Dedifferentiated amniotic fluid mesenchymal stem cell (primary cell): ENCODE results near the gene PRCP.
"Not testable (repeated sequence)": the region's sequence is repeated elsewhere in the genome, so short reads cannot be mapped to it uniquely, and the experiment has no call there.

Source experiments
- DNase-seq: peaks from one replicate; pipeline ENCODE4 v3.0.0-alpha.2; 2016; ENCODE audit errors: extremely low spot score

Gene PRCP

GRCh38 chr11:82900277-82901164, at the start of gene PRCP:
PRCP (minus strand) TSS chr11:82900430; CDS start chr11:82900402, 28 bp downstream.
- peak; percentile 84 for DNase-seq

GRCh38 chr11:82949352-82949751, 49.1 kb upstream of the PRCP start:
- DNase-seq = no peak

GRCh38 chr11:82945682-82946081, 45.5 kb upstream of the PRCP start:
- no peak for DNase-seq

DNA sequence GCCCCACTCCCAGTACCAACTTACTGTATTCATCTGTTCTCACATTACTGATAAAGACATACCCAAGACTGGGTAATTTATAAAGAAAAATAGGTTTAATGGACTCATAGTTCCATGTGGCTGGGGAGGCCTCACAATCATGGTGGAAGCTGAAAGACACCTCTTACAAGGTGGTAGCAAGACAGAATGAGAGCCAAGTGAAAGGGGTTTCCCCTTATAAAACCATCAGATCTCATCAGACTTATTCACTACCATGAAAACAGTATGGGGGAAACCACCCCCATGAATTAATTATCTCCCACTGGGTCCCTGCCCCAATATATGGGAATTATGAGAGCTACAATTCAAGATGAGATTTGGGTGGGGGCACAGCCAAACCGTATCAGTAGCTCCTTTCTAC, 44.8 kb upstream of the PRCP start:
- not testable (repeated sequence) for DNase-seq

DNA sequence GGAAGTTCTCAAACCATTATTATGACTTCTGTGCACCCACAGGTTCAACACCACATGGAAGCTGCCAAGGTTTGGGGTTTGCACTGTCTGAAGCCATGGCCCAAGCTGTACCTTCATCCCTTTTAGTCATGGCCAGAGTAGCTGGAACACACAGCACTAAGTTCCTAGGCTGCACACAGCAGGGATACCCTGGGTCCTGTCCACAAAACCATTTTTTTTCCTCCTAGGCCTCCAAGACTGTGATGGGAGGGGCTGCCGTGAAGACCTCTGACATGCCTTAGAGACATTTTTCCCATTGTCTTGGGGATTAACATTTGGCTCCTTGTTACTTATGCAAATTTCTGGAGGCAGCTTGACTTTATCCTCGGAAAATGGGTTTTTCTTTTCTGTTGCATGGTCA, 44.0 kb upstream of the PRCP start:
- no peak for DNase-seq

GRCh38 chr11:82943430-82943829, 43.2 kb upstream of the PRCP start:
- DNase-seq = not testable (repeated sequence)

DNA sequence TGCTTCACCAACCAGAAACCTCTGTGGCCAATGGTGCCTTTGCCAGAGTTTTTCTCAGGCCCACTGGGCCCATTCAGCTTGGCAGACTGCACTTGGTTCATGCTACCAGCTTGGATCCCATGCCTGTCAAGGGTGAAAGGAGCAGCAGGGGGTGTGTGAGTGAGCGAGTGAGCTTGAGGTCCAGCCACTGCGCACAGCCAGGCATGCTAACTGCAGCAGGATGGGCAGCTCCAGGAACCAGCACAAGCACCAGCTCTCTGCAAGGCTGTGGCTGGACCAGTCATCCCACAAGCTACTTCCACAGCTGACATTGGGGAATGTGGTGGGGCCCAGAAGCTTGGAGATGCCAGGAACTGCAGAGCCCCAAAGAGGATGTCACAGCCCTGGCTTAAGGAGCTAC, 42.1 kb upstream of the PRCP start:
- no peak for DNase-seq

DNA sequence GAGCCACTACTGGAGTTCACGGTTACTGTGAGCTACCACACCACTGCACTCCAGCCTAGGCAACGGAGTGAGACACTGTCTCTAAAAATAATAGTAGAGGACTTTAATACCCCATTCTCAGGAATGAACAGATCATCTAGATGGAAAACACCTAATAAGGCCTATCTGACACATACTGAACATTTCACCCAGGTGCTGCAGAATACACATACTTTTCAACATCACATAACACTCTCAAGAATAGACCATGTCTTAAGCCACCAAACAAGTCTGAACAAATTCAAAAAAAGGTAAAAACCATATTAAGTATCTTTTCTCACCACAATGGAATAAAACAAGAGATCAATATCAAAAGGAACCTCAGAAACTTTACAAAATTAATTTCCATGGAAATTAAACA, 39.2 kb upstream of the PRCP start:
- no peak for DNase-seq

DNA sequence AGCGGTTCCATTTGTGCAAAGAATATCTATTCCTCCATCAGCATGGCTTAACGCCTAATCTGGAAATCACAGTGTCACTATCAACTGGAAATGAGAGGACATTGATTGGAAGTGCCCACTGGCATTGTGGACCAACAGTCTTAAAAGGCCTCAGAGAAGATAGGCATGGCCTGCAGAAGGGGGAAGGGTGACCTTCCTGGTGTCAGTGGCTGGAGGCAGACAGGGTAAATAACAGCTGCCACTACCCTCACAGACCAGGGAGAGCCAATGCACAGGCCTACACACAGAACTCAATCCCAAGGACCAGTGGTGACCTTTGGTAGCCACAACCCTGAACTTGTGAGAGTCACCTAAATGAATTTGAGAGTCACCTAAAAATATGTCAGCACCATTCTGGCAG, 37.3 kb upstream of the PRCP start:
- no peak for DNase-seq

DNA sequence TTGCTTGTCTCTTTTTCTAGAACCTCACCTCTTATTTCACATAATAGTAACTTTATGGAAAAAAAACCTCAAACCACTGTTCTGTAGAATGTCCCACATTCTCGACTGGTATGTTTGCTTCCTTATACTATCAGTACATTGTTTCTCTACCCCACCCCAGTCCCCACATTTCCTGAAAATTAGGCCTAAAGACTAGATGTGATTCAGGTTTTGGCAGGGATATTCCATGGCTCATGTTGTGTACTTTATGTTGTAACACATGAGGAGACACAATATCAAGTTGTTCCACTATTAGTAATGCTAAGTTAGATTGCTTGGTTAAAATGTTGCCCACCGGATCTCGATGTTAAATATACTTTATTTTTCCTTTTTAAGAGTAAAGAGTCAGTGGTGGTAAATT, 36.0 kb upstream of the PRCP start:
- no peak for DNase-seq

DNA sequence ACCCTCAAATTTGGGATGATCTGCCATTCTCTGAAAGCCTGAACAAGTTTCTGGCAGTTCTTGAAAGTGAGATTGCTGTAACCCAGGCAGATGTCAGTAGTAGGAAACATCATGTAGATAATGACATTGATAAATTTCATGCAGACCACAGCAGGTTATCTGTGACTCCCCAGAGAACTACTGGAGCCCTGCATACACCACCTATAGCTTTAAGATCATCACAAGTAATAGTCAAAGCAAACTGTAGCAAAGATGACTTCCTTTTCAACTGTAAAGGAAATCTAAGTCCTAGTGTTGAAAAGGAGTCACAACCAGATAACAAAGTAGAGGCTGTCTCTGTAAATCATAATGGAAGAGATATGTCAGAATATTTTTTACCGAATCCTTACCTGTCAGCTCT, 32.3 kb upstream of the PRCP start:
- no peak for DNase-seq

DNA sequence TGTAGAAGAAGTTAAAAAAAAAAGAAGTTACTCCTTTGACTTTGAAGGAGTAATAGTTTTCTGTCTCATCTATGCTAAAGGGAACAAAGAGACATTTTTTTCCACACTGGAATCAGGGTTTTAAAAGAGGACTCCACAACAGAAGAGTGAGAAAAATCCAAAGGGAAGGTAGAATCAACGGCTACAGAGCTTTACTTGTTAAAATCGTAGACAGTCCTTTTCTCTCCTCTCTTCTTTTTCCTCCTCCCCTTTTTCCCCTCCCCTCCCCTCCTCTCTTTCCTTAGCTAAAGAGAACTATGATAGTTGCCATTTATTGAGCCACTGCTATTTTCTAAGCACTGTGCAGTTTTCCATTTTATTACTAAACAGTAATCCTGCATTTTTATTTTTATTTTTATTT, 30.5 kb upstream of the PRCP start:
- peak; percentile 4 for DNase-seq

DNA sequence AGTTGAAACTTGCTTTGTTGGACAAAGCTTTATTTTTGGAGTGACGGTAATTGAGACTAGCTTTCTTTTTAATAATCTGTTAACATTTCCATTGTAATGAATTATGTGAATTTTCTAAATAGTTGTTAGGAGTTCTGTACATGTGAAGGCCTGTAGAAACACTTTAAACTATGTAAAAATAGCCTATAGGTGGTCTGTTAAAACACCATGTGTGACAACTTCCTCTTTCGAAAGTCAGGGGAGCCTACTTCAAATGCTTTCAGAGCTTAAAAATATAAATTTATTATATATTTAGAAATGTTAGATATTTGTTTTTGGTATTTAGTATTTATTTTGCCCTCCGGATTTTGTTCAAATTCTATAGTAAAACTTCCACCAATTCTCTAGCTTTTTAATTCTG, 30.0 kb upstream of the PRCP start:
- no peak for DNase-seq

DNA sequence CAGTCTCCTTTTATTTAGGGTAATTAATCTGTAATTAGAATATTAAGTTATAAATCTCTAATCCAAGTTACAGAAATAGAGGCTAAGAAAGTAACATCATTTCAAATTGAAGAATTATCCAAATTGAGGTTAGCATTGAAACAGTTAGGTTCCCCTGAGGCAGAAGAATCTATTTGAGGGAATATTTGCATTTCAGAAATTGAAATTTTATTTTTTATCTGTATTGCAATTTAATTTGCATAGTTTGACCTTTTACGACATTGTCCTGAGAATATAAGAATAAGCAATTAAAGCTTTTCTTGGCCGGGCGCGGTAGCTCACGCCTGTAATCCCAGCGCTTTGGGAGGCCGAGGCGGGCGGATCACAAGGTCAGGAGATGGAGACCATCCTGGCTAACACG, 28.9 kb upstream of the PRCP start:
- DNase-seq = no peak

DNA sequence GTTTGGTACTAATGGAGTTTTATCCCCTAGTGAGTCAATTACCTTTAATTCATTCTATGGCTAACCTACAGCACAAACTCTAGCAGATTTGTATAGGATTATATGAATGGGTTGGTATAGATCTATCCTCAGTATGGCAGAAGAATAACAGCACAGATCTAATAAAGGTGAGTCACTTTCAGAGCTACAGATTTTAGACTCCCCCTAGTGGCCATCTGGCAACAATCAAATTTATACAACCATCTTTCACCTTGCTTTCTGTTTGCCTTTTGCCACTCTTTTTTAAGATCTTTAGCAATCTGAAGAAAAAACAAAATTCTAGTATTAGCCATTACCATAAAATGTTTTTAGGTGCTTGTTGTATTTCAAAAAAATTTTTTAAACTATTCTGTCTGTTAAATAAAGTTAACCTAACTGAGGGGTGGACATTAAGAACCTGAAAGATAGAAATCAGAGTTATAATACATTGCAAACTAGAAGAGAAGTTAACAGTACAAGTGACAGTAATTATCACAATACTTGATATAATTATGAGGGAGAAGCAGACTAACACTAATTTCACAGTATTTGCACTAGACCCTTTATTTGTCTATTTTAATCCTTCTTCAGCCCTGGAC, 27.1 kb upstream of the PRCP start:
- peak; percentile 64 for DNase-seq

DNA sequence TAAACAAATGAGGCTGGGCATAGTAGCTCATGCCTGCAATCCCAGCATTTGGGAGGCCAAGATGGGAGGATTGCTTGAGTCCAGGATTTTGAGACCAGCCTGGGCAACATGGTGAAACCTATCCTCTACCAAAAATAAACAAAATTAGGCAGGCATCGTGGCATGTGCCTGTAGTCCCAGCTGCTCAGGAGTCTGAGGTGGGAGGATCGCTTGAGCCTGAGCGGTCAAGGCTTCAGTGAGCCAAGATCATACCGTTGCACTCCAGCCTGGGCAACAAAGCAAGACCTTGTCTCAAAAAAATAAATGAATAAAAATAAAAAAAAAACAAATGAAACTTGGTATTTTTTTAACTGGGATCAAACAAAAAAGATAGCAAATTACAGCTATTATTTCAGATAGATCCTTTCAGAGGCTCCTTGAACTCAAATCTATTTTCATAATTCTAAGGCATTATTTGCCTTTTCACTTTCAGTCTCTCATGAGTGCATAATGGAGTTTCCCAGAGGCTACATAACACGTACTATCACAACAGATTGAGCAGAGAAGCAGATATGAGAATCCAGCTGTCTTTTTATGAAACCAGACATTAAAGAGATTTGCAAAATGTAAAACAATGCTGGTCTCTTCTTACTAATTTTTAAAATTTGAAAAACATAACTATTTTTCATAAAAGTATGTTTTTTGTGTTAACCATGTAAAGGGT, 24.4 kb upstream of the PRCP start:
- DNase-seq = no peak

DNA sequence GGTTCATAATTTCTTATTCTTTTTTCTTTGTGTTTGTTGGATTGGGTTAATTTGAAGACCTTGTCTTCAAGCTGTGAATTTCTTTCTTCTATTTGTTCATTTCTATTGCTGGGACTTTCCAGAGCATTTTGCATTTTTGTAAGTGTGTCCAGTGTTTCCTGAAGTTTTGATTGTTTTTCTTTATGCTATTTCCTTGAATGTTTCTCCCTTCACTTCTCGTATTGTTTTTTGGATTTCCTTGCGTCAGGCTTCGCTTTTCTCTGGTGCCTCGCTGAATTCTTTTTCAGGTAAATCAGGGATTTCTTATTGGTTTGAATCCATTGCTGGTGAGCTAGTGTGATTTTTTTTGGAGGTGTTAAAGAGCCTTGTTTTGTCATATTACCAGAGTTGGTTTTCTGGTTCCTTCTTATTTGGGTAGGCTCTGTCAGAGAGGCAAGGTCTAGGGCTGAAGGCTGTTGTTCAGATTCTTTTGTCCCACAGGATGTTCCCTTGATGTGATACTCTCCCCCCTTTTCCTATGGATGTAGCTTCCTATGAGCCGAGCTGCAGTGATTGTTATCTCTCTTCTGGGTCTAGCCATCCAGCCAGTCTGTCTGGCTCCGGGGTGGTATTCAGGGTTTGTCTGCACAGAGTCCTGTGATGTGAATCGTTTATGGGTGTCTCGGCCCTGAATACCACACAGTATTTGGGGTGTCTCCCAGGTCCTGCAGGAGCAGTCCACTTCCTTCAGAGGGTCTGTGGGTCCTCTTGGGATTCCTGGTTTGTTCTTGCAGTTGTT, 22.4 kb upstream of the PRCP start:
- not testable (repeated sequence) for DNase-seq

DNA sequence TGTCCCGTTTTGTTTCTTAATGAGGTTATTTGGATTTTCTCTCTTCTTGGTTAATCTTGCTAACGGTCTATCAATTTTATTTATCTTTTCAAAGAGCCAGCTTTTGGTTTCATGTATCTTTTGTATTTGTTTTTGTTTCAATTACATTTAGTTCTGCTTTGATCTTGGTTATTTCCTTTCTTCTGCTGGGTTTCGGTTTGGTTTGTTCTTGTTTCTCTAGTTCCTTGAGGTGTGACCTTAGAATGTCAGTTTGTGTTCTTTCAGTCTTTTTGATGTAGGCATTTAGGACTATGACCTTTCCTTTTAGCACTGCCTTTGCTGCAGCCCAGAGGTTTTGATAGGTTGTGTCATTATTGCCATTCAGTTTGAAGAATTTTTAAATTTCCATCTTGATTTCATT, 20.0 kb upstream of the PRCP start:
- DNase-seq = not testable (repeated sequence)

DNA sequence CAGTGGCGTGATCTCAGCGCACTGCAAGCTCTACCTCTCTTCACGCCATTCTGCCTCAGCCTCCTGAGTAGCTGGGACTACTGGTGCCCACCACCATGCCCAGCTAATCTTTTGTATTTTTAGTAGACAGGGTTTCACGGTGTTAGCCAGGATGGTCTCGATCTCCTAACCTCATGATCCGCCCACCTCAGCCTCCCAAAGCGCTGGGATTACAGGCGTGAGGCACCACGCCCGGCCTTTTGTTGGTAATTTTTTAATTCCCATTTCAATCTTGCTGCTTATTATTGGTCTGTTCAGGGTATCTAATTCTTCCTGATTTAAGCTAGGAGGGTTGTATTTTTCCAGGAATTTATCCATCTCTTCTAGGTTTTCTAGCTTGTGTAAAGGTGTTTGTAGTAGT, 19.6 kb upstream of the PRCP start:
- DNase-seq = not testable (repeated sequence)

DNA sequence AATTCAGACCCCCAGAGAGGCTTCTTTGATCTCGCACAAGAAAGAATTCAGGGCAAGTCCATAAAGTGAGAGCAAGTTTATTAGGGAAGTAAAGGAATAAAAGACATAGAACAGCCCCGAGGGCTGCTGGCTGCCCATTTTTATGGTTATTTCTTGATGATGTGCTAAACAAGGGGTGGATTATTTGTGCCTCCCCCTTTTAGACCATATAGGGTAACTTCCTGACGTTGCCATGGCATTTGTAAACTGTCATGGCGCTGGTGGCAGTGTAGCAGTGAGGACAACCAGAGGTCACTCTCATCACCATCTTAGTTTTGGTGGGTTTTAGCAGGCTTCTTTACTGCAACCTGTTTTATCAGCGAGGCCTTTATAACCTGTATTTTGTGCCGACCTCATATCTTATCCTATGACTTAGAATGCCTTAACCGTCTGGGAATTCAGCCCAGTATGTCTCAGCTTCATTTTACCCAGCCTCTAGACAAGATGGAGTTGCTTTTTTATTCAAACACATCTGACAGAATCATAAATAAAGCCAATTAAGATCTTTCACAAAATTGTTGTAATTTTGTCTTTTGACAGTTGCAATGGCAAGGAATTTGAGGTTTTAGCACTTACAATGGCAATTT, 8.9 kb upstream of the PRCP start:
- no peak for DNase-seq

DNA sequence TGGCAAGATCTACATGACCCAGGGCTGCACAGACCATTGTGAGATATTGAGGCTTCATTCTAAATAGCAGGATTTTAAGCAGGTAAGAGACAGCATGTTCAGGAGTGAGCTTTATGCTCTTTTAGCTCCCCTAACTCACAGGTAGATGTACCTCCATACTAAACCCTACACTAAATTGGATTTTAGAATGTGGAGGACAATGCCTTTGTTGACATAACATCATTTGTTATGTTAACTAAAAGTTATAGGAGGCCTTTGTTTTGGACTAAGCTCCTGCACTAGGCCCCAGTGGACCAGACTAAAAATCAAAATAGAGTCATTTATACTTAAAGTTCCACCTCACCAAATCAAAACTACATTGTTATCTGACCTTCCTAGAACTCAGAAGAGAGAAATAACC, 8.1 kb upstream of the PRCP start:
- no peak for DNase-seq

GRCh38 chr11:82907371-82907770, 7.1 kb upstream of the PRCP start:
- no peak for DNase-seq
